Measurements from ENCODE around the gene ADAMTS20.

ADAMTS20 gene

DNA sequence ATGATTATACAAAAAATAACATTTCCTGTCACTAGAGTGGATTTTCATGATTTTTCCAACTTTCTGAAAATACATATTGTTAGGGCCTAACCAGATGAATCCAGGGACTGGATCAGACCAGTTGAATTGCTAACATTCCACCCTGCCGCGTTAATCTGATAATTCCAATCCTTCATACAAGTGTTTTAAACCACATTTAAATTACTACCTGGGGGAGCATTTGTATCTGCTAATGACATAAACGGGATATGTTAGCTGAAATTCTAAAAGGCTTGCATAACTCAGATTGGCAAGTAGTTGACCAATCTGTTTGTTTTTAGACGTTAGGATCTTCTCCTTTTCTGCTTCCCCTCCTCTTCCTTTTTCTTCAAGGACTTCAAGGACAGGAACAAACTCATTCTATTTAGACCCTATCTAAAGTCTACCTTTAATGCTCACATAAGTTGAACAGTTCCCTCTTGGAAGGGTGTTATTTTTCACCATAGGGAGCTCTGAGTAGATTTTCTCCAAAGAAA is 239.0 kb downstream of the ADAMTS20 start:
- DNase-seq: no peak

DNA sequence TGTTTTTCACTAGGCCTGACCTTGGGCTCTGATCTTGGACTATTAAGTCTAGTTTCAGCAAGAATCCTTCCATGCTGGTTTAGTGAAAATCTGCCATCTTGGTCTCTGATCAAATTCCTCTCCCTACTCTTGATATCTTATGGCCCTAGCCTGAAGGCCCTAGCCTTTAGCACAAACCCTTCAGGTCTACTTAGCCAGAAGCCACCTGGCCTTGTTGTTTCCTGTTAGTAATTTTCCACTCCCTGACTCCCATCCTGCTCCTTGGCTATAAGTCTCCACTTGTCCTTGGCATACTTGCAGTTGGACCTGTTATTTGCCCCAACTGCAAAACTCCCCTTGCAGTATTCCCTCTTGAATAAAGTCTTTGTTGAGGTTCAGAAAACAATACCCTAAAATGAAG is 241.4 kb downstream of the ADAMTS20 start:
- no peak for DNase-seq

DNA sequence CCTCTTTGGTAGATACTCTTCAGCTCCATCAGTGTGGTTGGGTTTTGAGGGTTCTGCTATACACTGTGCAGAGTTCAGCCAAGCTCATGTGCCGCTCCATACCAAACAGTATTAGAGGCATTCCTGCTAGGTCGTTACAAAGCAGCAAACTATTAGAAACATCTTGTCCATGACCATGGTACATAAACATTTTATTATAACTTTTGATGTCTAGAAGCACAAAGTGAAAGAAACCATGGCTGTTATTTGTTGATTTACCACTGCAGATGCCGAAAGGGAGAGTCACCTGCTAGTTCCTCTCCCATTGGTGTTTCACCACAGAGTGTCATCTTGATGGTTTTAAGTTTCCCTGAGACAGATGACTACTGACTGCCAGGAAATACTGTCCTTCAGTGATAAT is 242.0 kb downstream of the ADAMTS20 start:
- no peak for DNase-seq

DNA sequence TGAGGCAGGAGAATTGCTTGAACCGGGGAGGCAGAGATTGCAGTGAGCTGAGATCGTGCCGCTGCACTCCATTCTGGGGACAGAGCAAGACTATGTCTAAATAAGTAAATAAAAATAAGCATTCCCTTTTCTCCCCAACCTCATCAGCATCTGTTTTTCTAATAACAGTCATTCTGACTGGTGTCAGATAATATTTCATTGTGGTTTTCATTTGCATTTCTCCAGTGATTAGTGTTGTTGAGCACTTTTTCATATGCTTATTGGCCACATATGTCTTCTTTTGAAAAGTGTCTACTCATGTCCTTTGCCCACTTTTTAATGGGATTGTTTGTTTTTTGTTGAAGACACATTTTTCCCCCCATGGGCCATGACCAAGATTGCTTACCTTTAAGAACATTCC is 243.2 kb downstream of the ADAMTS20 start:
- DNase-seq: no peak

DNA sequence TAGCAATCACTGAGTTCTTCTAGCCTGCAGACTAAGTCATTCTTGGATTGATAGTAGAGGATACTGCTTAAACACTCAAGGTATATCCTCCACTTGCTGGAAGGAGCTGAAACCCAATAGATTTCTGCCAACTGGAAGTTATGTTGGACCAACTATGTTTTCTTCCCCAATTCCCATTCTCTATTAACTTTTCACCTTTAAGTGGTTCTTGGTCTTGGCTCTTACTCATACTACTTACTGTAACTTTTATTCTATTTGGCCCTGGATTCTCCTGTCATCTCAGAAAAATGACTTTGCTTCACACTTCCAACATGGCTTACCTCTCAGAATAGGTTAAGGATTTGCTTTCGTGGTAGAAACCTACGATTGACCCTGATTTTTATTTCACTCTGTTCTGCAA is 244.9 kb downstream of the ADAMTS20 start:
- DNase-seq: no peak

DNA sequence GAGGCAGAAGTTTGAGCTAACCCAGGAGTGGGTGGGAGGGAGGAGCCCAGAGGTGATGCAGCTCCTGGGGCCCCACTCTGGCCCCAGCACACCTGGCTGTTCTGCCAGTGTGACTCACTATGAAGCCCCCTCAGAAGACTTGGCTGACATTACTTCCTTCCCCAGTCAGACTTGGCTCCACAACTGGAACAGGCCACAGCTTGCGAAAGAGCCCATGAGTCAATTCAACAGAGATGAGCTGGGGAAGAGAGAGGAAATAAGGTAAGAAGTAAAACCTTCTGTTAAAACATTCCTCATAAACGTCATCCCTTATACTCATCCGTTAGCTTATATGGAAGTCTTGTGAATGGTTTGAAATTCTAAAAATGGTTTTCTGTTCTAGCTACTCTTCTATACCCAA is 245.9 kb downstream of the ADAMTS20 start:
- no peak for DNase-seq

DNA sequence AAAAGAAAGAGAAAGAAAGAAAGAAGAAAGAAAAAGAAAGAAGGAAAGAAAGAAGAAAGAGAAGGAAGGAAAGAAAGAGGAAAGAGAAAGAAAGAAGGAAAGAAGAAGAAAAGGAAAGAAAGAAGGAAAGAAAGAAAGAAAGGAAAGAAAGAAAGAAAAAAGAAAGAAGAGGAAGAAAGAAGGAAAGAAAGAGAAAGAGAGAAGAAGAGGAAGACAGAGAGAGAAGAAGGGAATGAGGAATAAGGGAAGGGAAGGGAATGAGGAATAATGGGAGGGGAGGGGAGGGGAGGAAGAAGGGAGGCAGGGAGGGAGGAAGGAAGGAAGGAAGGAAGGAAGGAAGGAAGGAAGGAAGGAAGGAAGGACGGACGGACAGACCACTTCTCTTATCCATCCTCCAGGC is 246.9 kb downstream of the ADAMTS20 start:
- no peak for DNase-seq

Measured in stimulated activated naive CD4-positive, alpha-beta T cell (primary cell).